ENCODE data around the gene PRR30. TPM values are rescaled to one million over a fixed set of nuclear protein-coding genes. Genes with fewer than 3 reads are reported as not detected.

Gene PRR30
- total and polyA plus RNA-seq, 10 of the 15 experiments (the other 5 are each of a cell fraction or from before 2014, with no cell fraction given): not detected

GRCh38 chr2:27178469-27178868 lies 39.3 kb upstream of the PRR30 start:
- TF ChIP-seq NFIC (IDR thresholded peaks at IDR 0.05; ENCODE audit: low read depth, low read length): no peak
- ChIA-PET POLR2A (interaction anchor here (1.0 kb wide), 1 partner anchor 10 kb away, joined by 3 read pairs; no protein-coding TSS in a partner anchor), SMC1A (ENCODE audit: uncharacterized antibody, unreplicated experiment) (no interaction called here), CTCF (interaction anchor here (0.7 kb wide), 1 partner anchor 101 kb away, joined by 3 read pairs; no protein-coding TSS in a partner anchor), RAD21 (ENCODE audit: unreplicated experiment) (no interaction called here)
- Histone ChIP-seq H3K36me3 (ENCODE audit: control insufficient read depth in 2 of 2, insufficient read depth in 2 of 2, low read length in 1 of 2) (no peaks in the 10 kb centered on the region), H3K27ac (ENCODE audit: control insufficient read depth, insufficient read depth) (no peak overlapping the region), H2AFZ (ENCODE audit: control insufficient read depth, low read depth, low read length) (no peak overlapping the region), H3K9ac (ENCODE audit: control insufficient read depth, insufficient read depth, low read length) (no peak overlapping the region), H3K4me3 (no peak overlapping the region), H3K4me1 (ENCODE audit: control insufficient read depth, insufficient read depth, low read length) (peaks cover 6% of the 10 kb centered on the region; the same call in 1 of the 2 replicates), H3K79me2 (ENCODE audit: control insufficient read depth, insufficient read depth, low read length) (no peaks in the 10 kb centered on the region), H3K9me3 (replicated peaks; ENCODE audit: control insufficient read depth, insufficient read depth, low read length) (no peaks in the 10 kb centered on the region), H3K27me3 (replicated peaks in 1 of 2; ENCODE audit: control insufficient read depth in 2 of 2, insufficient read depth in 2 of 2, low read length in 1 of 2) (no peaks in the 10 kb centered on the region; a peak in 1 of 4 replicates), H3K4me2 (ENCODE audit: control insufficient read depth, insufficient read depth) (no peak overlapping the region), H4K20me1 (ENCODE audit: control insufficient read depth, insufficient read depth) (no peaks in the 10 kb centered on the region)
- ATAC-seq (no peak), FAIRE-seq (no peak), DNase-seq (ENCODE audit: low read depth, low spot score) (no peak)
- in situ Hi-C loops (cut with MboI) (no loop called here), intact Hi-C loops (cut with micrococcal nuclease; ENCODE audit: unreplicated experiment) (loop anchor here (10.0 kb wide), 1 partner anchor 106 kb away; the partner anchor contains the start of gene TRIM54)
- 43% methylated on average over 3 of the region's 3 CpGs for WGBS (ENCODE audit: insufficient coverage, insufficient replicate concordance, low lambda C conversion rate, missing lambda C conversion rate)
- no TSS peak for BruUV-seq (replicated peaks)

- Histone ChIP-seq H3K9ac (ENCODE audit: control insufficient read depth, insufficient read depth, low read length) (no peak overlapping the region), H3K36me3 (ENCODE audit: control insufficient read depth in 2 of 2, insufficient read depth in 2 of 2, low read length in 1 of 2) (no peaks in the 10 kb centered on the region), H3K4me3 (no peak overlapping the region), H3K27ac (ENCODE audit: control insufficient read depth, insufficient read depth) (no peak overlapping the region), H3K27me3 (replicated peaks in 1 of 2; ENCODE audit: control insufficient read depth in 2 of 2, insufficient read depth in 2 of 2, low read length in 1 of 2) (no peaks in the 10 kb centered on the region; a peak in 1 of 4 replicates), H4K20me1 (ENCODE audit: control insufficient read depth, insufficient read depth) (no peaks in the 10 kb centered on the region), H2AFZ (ENCODE audit: control insufficient read depth, low read depth, low read length) (no peak overlapping the region), H3K79me2 (ENCODE audit: control insufficient read depth, insufficient read depth, low read length) (no peaks in the 10 kb centered on the region), H3K4me2 (ENCODE audit: control insufficient read depth, insufficient read depth) (no peak overlapping the region), H3K4me1 (ENCODE audit: control insufficient read depth, insufficient read depth, low read length) (peaks cover 6% of the 10 kb centered on the region; the same call in 1 of the 2 replicates), H3K9me3 (replicated peaks; ENCODE audit: control insufficient read depth, insufficient read depth, low read length) (no peaks in the 10 kb centered on the region)
- DNase-seq (ENCODE audit: low read depth, low spot score) (no peak), ATAC-seq (no peak), FAIRE-seq (no peak)
- TF ChIP-seq IRF5 (IDR thresholded peaks at IDR 0.05; ENCODE audit: borderline replicate concordance): no peak
- no peak for TF ChIP-seq HDGF (IDR thresholded peaks at IDR 0.05)
- TF ChIP-seq MXI1 (IDR thresholded peaks at IDR 0.05; ENCODE audit: low read depth, low read length): no peak
- TF ChIP-seq RAD51 (IDR thresholded peaks at IDR 0.05): no peak
- no peak for TF ChIP-seq ZNF217 (IDR thresholded peaks at IDR 0.05)
- TF ChIP-seq CHD4 (IDR thresholded peaks at IDR 0.05): no peak
- no peak for TF ChIP-seq ZNF622 (IDR thresholded peaks at IDR 0.05)
- no peak for TF ChIP-seq SIX5 (IDR thresholded peaks at IDR 0.05; ENCODE audit: low read depth, low read length, severe bottlenecking)
- no peak for TF ChIP-seq CBX5 (IDR thresholded peaks at IDR 0.05; ENCODE audit: low read depth)
- TF ChIP-seq SMARCA5 (IDR thresholded peaks at IDR 0.05): no peak
- TF ChIP-seq HDAC2 (IDR thresholded peaks at IDR 0.05): no peak
- POLR2A ChIA-PET: interaction anchor here (1.0 kb wide), 1 partner anchor 10 kb away, joined by 3 read pairs; no protein-coding TSS in a partner anchor
- BruUV-seq (replicated peaks): no TSS peak
- intact Hi-C loops (cut with micrococcal nuclease; ENCODE audit: unreplicated experiment): loop anchor here (10.0 kb wide), 1 partner anchor 107 kb away; the partner anchor contains the start of gene TRIM54
- CTCF ChIA-PET: interaction anchor here (0.6 to 0.7 kb wide), 2 partner anchors 68 to 102 kb away, joined by 3 read pairs; no protein-coding TSS in a partner anchor
- in situ Hi-C loops (cut with MboI): no loop called here
- RAD21 ChIA-PET (ENCODE audit: unreplicated experiment): no interaction called here
- SMC1A ChIA-PET (ENCODE audit: uncharacterized antibody, unreplicated experiment): interaction anchor here (2.0 kb wide), 1 partner anchor 78 kb away, joined by 4 read pairs; no protein-coding TSS in a partner anchor
- 34% methylated on average over 15 of the region's 15 CpGs for WGBS (ENCODE audit: insufficient coverage, insufficient replicate concordance, low lambda C conversion rate, missing lambda C conversion rate)
These were observed 38.5 kb upstream of the PRR30 start for GRCh38 chr2:27177441-27178351.

Data from GM12878 (cell line).